GM21528 (cell line): Measurements from ENCODE around the gene TTC22.

Experiments used
- ATAC-seq: cut with Tn5 transposase; IDR thresholded peaks from one replicate; pipeline ENCODE4 v1.9.1; 2021; ENCODE audit warnings: mild to moderate bottlenecking, moderate library complexity; ENCODE audit not compliant: unreplicated experiment, low FRiP score

Gene TTC22

DNA sequence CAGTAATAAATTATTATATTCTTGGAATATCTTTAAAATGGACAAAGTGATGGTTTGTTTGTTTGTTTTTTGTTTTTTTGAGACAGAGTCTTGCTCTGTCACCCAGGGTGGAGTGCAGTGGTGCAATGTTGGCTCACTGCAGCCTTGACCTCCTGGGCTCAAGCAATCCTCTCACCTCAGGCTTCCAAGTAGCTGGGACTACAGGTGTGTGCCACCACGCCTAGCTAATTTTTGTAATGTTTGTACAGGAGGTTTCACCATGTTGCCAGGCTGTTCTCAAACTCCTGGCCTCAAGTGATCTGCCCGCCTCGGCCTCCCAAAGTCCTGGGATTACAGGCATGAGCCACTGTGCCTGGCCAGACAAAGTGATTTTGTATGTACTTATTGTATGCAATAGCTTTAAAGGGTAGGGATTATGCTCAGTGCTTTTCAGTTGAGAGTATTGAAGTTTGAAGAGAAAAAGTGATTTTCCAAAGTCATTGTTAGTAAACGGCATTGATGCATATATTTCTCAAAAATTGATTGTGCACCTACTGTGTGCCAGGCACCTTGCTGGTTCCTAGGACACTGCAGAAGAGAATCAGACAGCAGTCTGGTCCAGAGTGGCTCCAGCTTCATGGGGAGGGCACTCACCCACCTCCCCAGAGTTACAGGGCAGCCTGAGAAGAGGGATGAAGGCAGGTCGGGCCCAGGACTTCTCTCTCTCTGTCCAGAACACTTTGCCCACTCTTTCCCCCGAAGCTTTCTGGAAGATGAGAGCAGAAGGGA is 34.2 kb upstream of the TTC22 start:
- no peak for ATAC-seq

- no peak for ATAC-seq
Measured at GRCh38 chr1:54834007-54834541, 33.0 kb upstream of the TTC22 start.

GRCh38 chr1:54833121-54833520 is 32.0 kb upstream of the TTC22 start:
- no peak for ATAC-seq

- no peak for ATAC-seq
Measured at GRCh38 chr1:54826226-54826816, 25.2 kb upstream of the TTC22 start.

DNA sequence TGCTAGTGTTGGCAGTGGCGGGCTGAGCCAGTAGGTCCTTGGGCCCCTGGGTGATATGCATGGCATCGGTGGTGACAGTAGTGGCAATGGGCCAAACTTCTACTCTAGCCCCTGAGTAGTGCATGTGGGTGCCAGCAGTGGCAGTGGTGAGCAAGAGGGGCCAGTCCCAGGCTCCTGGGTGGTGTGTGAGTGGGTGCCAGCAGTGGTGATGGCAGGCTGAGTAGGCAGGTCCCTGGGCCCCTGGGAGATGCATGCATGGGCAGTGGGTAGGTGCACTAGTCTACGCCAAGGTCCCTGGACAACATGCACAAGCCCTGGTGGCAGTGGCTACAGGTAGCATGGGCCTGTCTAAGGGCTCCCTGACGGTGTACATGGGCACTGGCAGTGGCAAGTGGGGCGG is 24.6 kb upstream of the TTC22 start:
- ATAC-seq, result no peak

DNA sequence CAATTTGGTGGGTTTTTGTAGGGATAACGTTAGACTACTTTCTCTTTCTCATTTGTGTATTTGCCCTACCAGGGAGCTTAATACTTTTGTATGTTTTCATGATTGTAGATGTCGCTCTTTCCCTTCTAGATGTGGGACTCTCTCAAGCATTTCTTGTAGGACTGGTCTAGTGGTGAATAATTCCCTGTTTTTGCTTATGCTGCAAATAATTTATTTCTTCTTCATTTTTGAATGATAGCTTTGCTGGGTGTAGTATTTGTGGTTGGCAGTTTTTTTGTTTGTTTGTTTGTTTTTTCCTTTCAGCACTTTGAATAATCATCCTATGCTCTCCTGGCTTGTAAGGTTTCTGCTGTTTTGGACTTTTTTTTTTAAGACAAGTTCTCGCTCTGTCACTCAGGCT is 22.5 kb upstream of the TTC22 start:
- no peak for ATAC-seq

DNA sequence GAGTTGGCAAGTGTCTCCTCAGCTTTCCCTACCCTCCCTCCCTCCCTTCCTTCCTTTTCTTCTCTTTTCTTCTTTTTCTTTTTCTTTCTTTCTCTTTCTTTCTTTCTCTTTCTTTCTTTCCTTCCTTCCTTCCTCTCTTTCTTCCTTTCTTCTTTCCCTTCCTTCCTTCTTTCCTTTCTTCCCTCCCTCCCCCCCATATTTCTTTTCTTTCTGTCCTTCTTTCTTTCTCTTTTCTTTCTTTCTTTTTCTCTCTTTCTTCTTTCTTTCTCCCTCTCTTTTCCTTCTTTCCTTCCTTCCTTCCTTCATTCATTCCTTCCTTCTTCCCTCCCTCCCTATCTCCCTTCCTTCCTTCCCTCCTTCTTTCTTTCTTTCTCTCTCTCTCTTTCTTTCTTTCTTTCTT is 18.6 kb upstream of the TTC22 start:
- ATAC-seq, result no peak

DNA sequence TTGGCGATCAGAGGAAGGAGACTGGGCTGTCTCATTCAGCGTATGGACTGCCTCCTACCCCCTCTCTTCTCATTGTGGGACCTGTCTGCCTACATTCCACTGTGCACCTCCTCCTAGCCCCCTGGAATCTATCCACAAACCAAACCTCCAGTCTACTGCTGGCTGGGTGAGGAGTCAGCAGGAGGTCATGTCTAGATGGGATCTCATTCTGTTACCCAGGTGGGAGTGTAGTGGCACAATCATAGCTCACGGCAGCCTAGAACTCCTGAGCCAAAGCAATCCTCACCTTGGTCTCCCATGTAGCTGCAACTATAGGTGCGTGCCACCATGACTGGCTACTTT is 18.0 kb upstream of the TTC22 start:
- no peak for ATAC-seq

- no peak for ATAC-seq
Measured at GRCh38 chr1:54818461-54819194, 17.5 kb upstream of the TTC22 start.

DNA sequence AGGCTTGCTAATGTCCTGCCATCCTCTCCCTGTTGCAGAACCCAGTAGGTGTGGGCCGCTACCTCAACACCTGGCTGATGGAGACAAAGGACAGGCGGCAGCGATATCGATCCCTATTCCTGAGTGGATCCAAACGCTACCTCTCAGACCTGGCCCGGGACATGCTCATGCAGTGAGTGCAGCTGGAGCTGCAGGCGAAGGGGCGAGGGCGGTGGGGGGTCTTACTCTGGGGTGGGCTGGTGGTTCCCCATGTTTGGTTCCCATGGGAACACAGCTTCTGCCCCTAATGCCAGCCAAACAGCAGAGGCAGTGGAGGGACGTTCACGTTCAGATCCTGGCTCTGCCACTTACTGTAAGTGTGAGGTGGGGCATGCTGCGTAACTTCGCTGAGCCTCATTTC is 15.8 kb upstream of the TTC22 start:
- no peak for ATAC-seq

GRCh38 chr1:54816130-54816529 is 15.0 kb upstream of the TTC22 start:
- no peak for ATAC-seq

GRCh38 chr1:54815086-54815876 is 14.2 kb upstream of the TTC22 start:
- no peak for ATAC-seq

DNA sequence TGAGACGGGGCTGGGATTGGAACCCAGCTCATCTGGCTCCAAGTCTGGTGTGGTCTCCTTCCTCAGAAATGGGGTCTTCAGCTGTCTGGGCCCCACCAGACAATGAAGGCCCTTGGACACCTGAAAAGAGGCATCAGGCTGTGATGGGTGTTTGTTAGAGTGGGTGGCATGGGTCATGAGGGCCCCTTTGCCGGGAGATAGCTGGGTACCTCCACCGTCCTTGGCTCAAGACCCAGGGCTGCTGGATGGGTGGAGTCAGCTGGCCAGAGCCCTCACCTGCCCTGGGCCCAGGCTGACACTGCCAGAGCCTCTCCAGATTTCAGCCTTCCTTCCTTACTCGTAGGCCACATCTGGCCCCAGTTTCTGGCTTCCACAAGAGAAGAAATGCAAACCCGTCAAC is 13.4 kb upstream of the TTC22 start:
- ATAC-seq, result no peak

DNA sequence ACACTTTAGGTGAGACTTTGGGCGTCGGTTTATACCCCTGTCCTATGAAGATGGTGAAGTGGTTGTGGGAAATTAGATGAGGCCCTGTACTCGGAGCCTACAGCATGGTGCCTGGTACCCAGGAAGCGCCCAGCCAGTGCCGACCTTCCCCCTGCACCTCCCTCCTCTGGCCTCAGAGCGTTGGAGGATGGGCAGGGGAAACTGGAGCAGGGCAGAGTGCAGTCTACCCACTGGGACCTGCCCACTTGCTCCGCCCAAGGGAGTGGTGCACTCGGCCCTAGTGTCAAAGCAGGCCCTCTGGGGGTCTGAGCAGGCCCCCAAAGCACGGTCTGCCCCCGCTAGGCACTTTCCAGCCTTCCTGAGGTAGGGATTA is 13.0 kb upstream of the TTC22 start:
- no peak for ATAC-seq

DNA sequence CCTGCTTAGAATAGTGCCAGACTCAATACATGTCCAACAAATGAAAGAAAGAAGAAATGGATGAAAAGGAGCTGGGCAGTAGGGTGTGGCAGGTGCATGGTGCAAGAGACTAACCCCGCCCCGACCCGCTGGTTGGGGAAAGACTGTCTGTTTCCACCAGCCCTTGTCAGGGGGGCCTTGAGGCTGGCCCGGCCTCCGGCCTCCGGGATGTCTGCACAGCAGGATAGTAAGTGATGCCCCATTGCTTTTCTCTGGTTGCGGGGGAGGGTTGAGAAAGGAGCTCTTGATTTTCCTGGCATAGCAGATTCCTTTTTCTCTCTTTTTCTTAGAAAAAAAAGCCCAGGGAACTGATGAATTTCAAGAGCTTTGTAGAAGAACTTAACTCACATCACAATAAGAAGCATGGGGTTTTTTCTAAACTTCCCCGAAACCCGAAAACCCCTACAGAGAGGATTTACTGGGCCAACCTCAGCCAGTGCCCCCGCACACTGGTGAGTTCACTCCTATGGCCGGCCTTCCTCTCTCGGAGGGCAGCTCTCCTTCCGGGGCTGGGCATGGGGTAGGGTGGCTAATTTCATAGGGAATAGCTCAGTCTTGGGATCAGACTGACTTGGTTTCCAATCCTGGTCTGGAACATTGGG is 12.5 kb upstream of the TTC22 start:
- ATAC-seq, result no peak

DNA sequence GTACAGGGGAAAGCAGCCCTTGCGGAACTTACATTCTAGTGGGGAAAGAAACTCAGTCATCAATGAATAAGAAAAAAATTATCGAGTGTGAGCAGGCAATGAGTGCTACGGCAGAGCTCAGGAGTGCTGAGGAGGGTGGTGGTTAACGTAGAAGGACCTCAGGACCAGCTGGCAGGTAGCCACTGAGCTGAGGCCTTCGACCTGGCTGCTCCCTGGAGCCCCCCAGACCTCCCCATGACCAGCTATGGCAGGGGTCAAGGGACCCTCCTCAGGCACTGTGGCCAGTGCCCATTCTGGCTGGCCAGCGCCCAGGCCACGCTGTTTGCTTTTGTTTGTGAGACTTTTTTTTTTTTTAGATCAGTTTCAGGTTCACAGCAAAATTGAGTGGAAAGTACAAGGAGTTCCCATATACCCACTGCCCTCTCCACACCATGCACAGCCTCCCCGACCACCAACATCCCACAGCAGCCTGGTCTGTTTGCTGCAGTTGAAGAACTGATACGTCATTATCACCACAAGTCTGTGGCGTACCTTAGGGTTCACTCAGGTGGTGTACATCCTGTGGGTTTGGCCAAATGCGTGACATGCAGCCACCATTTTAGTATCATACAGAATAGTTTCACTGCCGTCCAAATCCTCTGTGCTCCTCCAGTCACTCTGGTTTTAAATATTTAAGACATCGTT is 11.8 kb upstream of the TTC22 start:
- ATAC-seq, result no peak

DNA sequence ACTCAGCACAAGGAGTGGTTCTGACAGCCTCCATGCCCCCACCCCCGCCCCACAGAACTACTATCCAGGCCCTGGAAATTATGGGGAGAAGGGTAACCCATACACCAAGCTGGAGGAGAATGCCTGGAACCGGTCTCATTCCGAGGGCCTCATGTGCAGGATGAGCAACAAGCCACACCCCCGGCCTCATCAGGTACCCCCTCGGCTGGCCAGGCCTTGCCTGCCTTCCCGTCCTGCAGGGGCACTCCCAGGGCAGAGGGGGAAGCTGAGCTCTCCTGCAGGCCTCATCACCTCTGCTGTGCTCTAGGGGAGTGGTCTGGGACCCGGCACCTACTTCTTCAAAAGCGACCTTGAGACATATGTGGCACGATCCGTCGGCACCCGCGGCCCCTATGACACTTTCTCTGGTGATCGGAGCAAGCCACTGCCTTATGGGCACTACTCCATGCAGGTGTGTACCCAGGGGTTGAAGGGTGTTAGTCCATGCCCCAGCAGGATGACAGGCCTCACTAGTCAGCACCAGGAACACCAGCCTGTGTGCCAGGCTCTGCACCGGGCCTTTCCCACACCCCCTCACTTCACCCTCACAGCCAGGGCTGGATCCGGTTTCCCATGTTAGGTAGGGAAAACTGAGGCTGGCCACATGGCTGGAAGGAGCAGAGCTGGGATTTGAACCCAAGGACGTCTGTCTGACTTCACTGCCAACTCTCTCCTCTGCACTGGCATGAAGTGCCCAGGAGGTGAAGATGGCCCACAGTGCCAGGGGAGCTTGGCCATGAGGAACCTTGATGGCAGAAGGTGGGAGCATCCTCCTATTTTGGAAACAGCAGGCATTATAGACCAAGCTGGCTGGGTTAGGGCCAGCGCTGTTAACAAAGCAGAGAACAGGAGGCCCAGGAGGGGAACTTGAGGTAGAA is 10.9 kb upstream of the TTC22 start:
- ATAC-seq, result no peak

DNA sequence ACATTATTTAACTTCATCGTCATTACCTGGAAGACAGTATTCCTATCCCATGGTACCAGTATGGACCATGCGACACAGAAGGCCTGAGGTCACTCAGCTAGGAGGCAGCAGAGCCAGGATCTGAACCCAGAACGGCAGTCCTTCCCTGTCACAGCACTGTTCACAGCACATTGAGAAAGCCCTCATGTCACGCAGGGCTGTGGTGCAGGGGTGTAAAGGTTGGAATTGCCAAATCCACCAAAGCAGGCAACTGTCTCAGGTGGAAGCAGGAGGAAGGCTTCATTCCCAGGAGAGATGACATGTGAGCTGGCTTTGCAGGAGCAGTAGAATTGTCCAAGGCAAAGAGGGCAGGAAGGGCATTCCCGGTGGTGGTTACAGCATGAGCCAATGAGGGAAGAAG is 9.9 kb upstream of the TTC22 start:
- ATAC-seq, result no peak
